H1 (cell line): ENCODE results near the gene KRT85. TPM values are rescaled to one million over a fixed set of nuclear protein-coding genes. Genes with fewer than 3 reads are reported as not detected.

Experiments
- CREB1 ChIP-seq: IDR thresholded peaks from 2 replicates; pipeline ENCODE4 v1.6.1; 2012; ENCODE audit warnings: inconsistent platforms
- POLR2AphosphoS5 ChIP-seq: IDR thresholded peaks from 2 replicates; pipeline ENCODE4 v1.6.1; 2011; ENCODE audit warnings: low read depth, low read length
- polyA plus RNA-seq, 7 experiments: library from polyadenylated mRNA; depleted of rRNA in 3 of 7; stranded (reverse) in 5 of 7; unstranded in 2 of 7; fragments of >200 nt in 5 of 7; fragments of 200-250 nt in 2 of 7; gene quantifications; 1 replicate in 5 of 7; 2 replicates in 1 of 7; 4 replicates in 1 of 7; pipeline versions ENCODE4 v1.2.1 to v1.2.3, GENCODE V29; 2011 to 2013; ENCODE audit warnings: missing spikeins in 2 of 7, mixed read lengths in 2 of 7
- total RNA-seq: library from RNA; stranded (reverse); fragmentation: NEBNext Ultra II Directional; extraction: Animal tissue kit (Norgen Biotek cat#: 25700); gene quantifications from 2 replicates; pipeline ENCODE4 v1.2.1, GENCODE V29; 2021
- TF ChIP-seq, protein P1 (sequence below): fragments of 300-600 bp; sonication (generic); IDR thresholded peaks from 2 replicates; pipeline ENCODE4 v1.7.1; 2012; ENCODE audit warnings: low read length, moderate library complexity, mild to moderate bottlenecking, inconsistent platforms; ENCODE audit not compliant: insufficient replicate concordance

KRT85 gene
- total and polyA plus RNA-seq, 2 of the 8 experiments (the other 6 are each of a cell fraction or from before 2014, with no cell fraction given), result not detected

DNA sequence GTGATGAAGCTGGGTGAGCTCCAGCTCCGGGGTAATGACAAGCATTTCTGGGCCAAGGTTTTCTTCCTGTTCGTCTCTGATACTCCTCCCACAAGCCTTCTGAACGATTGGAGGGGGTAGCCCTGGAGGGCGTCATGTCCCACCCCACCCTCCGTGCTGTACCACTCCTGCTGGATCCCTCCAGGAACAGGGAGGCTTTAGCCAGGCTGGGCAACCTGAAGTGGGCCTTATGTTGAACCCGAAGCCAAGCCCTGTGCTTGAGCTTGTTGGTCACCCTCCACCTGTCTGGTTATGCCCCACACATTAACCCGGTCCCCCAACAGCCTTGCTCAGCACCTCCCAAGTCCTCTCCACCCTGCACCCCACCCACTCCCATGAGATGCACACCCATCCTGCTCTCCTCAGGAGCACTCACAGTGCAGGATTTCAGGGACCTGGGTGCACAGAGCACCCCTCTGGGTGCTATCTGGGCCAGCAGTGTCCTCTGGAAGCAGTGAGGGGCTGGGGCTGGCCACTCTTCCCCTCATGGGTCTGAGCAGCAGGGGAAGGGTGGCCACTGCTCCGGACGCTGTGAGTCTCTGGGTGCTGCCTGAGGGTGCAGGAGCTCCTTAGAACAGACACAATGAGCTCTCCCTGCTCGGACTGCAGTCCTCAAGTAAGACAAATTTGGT, 39.3 kb downstream of the KRT85 start (continued):
- TF ChIP-seq, protein P1, sequence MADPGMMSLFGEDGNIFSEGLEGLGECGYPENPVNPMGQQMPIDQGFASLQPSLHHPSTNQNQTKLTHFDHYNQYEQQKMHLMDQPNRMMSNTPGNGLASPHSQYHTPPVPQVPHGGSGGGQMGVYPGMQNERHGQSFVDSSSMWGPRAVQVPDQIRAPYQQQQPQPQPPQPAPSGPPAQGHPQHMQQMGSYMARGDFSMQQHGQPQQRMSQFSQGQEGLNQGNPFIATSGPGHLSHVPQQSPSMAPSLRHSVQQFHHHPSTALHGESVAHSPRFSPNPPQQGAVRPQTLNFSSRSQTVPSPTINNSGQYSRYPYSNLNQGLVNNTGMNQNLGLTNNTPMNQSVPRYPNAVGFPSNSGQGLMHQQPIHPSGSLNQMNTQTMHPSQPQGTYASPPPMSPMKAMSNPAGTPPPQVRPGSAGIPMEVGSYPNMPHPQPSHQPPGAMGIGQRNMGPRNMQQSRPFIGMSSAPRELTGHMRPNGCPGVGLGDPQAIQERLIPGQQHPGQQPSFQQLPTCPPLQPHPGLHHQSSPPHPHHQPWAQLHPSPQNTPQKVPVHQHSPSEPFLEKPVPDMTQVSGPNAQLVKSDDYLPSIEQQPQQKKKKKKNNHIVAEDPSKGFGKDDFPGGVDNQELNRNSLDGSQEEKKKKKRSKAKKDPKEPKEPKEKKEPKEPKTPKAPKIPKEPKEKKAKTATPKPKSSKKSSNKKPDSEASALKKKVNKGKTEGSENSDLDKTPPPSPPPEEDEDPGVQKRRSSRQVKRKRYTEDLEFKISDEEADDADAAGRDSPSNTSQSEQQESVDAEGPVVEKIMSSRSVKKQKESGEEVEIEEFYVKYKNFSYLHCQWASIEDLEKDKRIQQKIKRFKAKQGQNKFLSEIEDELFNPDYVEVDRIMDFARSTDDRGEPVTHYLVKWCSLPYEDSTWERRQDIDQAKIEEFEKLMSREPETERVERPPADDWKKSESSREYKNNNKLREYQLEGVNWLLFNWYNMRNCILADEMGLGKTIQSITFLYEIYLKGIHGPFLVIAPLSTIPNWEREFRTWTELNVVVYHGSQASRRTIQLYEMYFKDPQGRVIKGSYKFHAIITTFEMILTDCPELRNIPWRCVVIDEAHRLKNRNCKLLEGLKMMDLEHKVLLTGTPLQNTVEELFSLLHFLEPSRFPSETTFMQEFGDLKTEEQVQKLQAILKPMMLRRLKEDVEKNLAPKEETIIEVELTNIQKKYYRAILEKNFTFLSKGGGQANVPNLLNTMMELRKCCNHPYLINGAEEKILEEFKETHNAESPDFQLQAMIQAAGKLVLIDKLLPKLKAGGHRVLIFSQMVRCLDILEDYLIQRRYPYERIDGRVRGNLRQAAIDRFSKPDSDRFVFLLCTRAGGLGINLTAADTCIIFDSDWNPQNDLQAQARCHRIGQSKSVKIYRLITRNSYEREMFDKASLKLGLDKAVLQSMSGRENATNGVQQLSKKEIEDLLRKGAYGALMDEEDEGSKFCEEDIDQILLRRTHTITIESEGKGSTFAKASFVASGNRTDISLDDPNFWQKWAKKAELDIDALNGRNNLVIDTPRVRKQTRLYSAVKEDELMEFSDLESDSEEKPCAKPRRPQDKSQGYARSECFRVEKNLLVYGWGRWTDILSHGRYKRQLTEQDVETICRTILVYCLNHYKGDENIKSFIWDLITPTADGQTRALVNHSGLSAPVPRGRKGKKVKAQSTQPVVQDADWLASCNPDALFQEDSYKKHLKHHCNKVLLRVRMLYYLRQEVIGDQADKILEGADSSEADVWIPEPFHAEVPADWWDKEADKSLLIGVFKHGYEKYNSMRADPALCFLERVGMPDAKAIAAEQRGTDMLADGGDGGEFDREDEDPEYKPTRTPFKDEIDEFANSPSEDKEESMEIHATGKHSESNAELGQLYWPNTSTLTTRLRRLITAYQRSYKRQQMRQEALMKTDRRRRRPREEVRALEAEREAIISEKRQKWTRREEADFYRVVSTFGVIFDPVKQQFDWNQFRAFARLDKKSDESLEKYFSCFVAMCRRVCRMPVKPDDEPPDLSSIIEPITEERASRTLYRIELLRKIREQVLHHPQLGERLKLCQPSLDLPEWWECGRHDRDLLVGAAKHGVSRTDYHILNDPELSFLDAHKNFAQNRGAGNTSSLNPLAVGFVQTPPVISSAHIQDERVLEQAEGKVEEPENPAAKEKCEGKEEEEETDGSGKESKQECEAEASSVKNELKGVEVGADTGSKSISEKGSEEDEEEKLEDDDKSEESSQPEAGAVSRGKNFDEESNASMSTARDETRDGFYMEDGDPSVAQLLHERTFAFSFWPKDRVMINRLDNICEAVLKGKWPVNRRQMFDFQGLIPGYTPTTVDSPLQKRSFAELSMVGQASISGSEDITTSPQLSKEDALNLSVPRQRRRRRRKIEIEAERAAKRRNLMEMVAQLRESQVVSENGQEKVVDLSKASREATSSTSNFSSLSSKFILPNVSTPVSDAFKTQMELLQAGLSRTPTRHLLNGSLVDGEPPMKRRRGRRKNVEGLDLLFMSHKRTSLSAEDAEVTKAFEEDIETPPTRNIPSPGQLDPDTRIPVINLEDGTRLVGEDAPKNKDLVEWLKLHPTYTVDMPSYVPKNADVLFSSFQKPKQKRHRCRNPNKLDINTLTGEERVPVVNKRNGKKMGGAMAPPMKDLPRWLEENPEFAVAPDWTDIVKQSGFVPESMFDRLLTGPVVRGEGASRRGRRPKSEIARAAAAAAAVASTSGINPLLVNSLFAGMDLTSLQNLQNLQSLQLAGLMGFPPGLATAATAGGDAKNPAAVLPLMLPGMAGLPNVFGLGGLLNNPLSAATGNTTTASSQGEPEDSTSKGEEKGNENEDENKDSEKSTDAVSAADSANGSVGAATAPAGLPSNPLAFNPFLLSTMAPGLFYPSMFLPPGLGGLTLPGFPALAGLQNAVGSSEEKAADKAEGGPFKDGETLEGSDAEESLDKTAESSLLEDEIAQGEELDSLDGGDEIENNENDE, result no peak
- no peak for TF ChIP-seq CREB1
- no peak for TF ChIP-seq POLR2AphosphoS5
